HCT116 (cell line): ENCODE results near the gene CHAMP1. TPM values are rescaled to one million over a fixed set of nuclear protein-coding genes. Genes with fewer than 3 reads are reported as not detected.
A peak's percentile ranks its signal among the peaks of the same experiment; 100 is the strongest.

Experiments used
- ATAC-seq: fragments of 200-7000 bp; cut with Tn5 transposase; 2 replicates; pipeline ENCODE4 v1.9.1; 2020; ENCODE audit warnings: mild to moderate bottlenecking, moderate library complexity
- BruUV-seq: library from RNA; stranded (reverse); fragments of 400-500 nt; replicated peaks from 2 replicates; lab custom pipeline; 2021; lab: Mats Ljungman, UMichigan
- CTCF ChIA-PET: fragments of 300-600 bp; sonication (Branson Sonifier 250); formaldehyde crosslinking; loops from one replicate; lab custom pipeline; 2021; ENCODE audit warnings: antibody characterized with exemption; lab: Charles Lee
- POLR2A ChIA-PET: fragments of 300-600, 350-600 bp; sonication (Branson Sonifier 250); formaldehyde crosslinking; loops from one replicate; lab custom pipeline; 2021; ENCODE audit warnings: antibody characterized with exemption; lab: Charles Lee
- RAD21 ChIA-PET, 2 experiments: fragments of 300-600 bp; sonication (Branson Sonifier 250); formaldehyde crosslinking; loops; one replicate each; lab custom pipeline; 2023; ENCODE audit warnings: low total read pairs in 2 of 2; ENCODE audit not compliant: uncharacterized antibody in 2 of 2, unreplicated experiment in 2 of 2, low non-redundant PET in 1 of 2; lab: Charles Lee
- DNase-seq: peaks from one replicate; pipeline ENCODE4 v3.0.0-alpha.2; 2010; ENCODE audit warnings: low read depth, low spot score
- H2AFZ ChIP-seq: fragments of 200-600 bp; shearing (Covaris generic), sonication (generic); 2 replicates; pipeline ENCODE4 v1.6.1; 2017; ENCODE audit warnings: low read depth, mixed run types, mixed read lengths, antibody characterized with exemption, low read length; ENCODE audit not compliant: poor library complexity, severe bottlenecking
- H3K27ac ChIP-seq: 2 replicates; pipeline ENCODE4 v1.5.1; 2012; ENCODE audit warnings: low read depth, low read length
- H3K27me3 ChIP-seq: fragments of 200-600 bp; sonication (generic); 2 replicates; pipeline ENCODE4 v1.6.1; 2016; ENCODE audit warnings: mixed run types, low read length, mixed read lengths; ENCODE audit not compliant: insufficient read depth
- H3K36me3 ChIP-seq, 2 experiments: fragments of 200-500 bp in 1 of 2; fragments of 200-600 bp in 1 of 2; sonication (Bioruptor generic) in 1 of 2; sonication (generic) in 1 of 2; 2 replicates each; pipeline versions ENCODE4 v1.5.1 to v1.6.1; 2014 to 2016; ENCODE audit warnings: low read length in 2 of 2, inconsistent platforms in 1 of 2, mixed read lengths in 1 of 2, mixed run types in 1 of 2; ENCODE audit not compliant: insufficient read depth in 2 of 2, control insufficient read depth in 1 of 2
- H3K4me1 ChIP-seq, 2 experiments: fragments of 200-600 bp in 1 of 2; sonication (generic) in 1 of 2; 2 replicates each; pipeline versions ENCODE4 v1.5.1 to v1.6.1; 2012 to 2017; ENCODE audit warnings: low read length in 2 of 2, inconsistent platforms in 1 of 2, mild to moderate bottlenecking in 1 of 2, mixed read lengths in 1 of 2, mixed run types in 1 of 2, moderate library complexity in 1 of 2; ENCODE audit not compliant: insufficient read depth in 2 of 2, control insufficient read depth in 1 of 2
- H3K4me2 ChIP-seq: fragments of 200-600 bp; sonication (generic); 2 replicates; pipeline ENCODE4 v1.6.1; 2017; ENCODE audit warnings: mixed run types, low read length, mixed read lengths
- H3K4me3 ChIP-seq, 2 experiments: fragments of 200-600 bp in 1 of 2; sonication (generic) in 1 of 2; replicated peaks in 1 of 2; 2 replicates each; pipeline ENCODE4 v1.5.1; 2011 to 2016; ENCODE audit warnings: low read length in 2 of 2, control low read depth in 1 of 2, low read depth in 1 of 2, mild to moderate bottlenecking in 1 of 2, mixed read lengths in 1 of 2, mixed run types in 1 of 2
- H3K79me2 ChIP-seq: fragments of 200-600 bp; sonication (generic); 2 replicates; pipeline ENCODE4 v1.6.1; 2017; ENCODE audit warnings: mild to moderate bottlenecking, mixed run types, low read length, moderate library complexity, mixed read lengths; ENCODE audit not compliant: insufficient read depth
- H3K9ac ChIP-seq: fragments of 200-600 bp; sonication (generic); 2 replicates; pipeline ENCODE4 v1.6.1; 2016; ENCODE audit warnings: low read length, mixed read lengths
- H3K9me2 ChIP-seq: fragments of 200-600 bp; sonication (generic), shearing (Covaris generic); 2 replicates; pipeline ENCODE4 v1.6.1; 2017; ENCODE audit warnings: mixed run types, mild to moderate bottlenecking, moderate library complexity; ENCODE audit not compliant: insufficient read depth
- H3K9me3 ChIP-seq, 2 experiments: fragments of 200-500 bp in 1 of 2; fragments of 200-600 bp in 1 of 2; sonication (Bioruptor generic) in 1 of 2; sonication (generic) in 1 of 2; 2 replicates each; pipeline ENCODE4 v1.6.1; 2014 to 2017; ENCODE audit warnings: low read length in 2 of 2, mixed read lengths in 2 of 2, inconsistent platforms in 1 of 2, low read depth in 1 of 2, mild to moderate bottlenecking in 1 of 2, mixed run types in 1 of 2, moderate library complexity in 1 of 2; ENCODE audit not compliant: control insufficient read depth in 1 of 2, insufficient read depth in 1 of 2
- H4K20me1 ChIP-seq: fragments of 200-600 bp; sonication (generic), shearing (Covaris generic); 2 replicates; pipeline ENCODE4 v1.6.1; 2017; ENCODE audit warnings: mixed run types, mild to moderate bottlenecking, moderate library complexity; ENCODE audit not compliant: insufficient read depth
- ATF3 ChIP-seq: IDR thresholded peaks from 2 replicates; pipeline ENCODE4 v1.6.1; 2012
- MAX ChIP-seq: IDR thresholded peaks from 2 replicates; pipeline ENCODE4 v1.6.1; 2012
- POLR2A ChIP-seq: IDR thresholded peaks from 2 replicates; pipeline ENCODE4 v1.7.0; 2011; ENCODE audit warnings: borderline replicate concordance; ENCODE audit not compliant: insufficient read depth, insufficient read length; ENCODE audit errors: extremely low read depth
- POLR2AphosphoS5 ChIP-seq: IDR thresholded peaks from 2 replicates; pipeline ENCODE4 v1.6.1; 2011; ENCODE audit warnings: mild to moderate bottlenecking, low read depth, low read length, moderate library complexity
- REST ChIP-seq: IDR thresholded peaks from 2 replicates; pipeline ENCODE4 v1.6.1; 2012; ENCODE audit warnings: low read depth
- SIN3A ChIP-seq: IDR thresholded peaks from 2 replicates; pipeline ENCODE4 v1.6.1; 2012; ENCODE audit warnings: low read depth
- SRF ChIP-seq: IDR thresholded peaks from 2 replicates; pipeline ENCODE4 v1.6.1; 2012; ENCODE audit warnings: low read depth
- YY1 ChIP-seq: IDR thresholded peaks from 2 replicates; pipeline ENCODE4 v1.6.1; 2011; ENCODE audit warnings: low read length, low read depth, moderate library complexity, mild to moderate bottlenecking; ENCODE audit not compliant: insufficient replicate concordance; ENCODE audit errors: extremely low read depth
- ZBTB33 ChIP-seq: IDR thresholded peaks from 2 replicates; pipeline ENCODE4 v1.6.1; 2011; ENCODE audit warnings: mild to moderate bottlenecking, low read length, moderate library complexity; ENCODE audit not compliant: insufficient replicate concordance; ENCODE audit errors: extremely low read depth
- ZFX ChIP-seq: fragments of 450-650 bp; IDR thresholded peaks from 2 replicates; pipeline ENCODE4 v1.6.1; 2017
- intact Hi-C: fragments of 100-400 bp; cut with micrococcal nuclease; formaldehyde crosslinking; loops from 2 replicates; pipeline ENCODE4 v1.10.0; 2022
- total RNA-seq: library from RNA; stranded (reverse); gene quantifications from one replicate; pipeline ENCODE4 v1.2.1, GENCODE V29; 2021; ENCODE audit not compliant: unreplicated experiment

Gene CHAMP1
- total RNA-seq, 1 experiment from 2014 or later: 31.5 TPM

- Histone ChIP-seq H3K9me3 (no peaks in the 10 kb centered on the region), H3K9ac (no peak overlapping the region), H3K27me3 (no peaks in the 10 kb centered on the region), H3K36me3 (no peaks in the 10 kb centered on the region), H3K27ac (no peak overlapping the region), H3K9me2 (no peaks in the 10 kb centered on the region), H2AFZ (no peak overlapping the region), H3K4me3 (no peak overlapping the region), H3K79me2 (no peaks in the 10 kb centered on the region), H4K20me1 (no peaks in the 10 kb centered on the region), H3K4me1 (peaks cover 0 to 10% of the 10 kb centered on the region in 2 experiments; a peak in 1 of 4 replicates), H3K4me2 (no peak overlapping the region)
- no peak for TF ChIP-seq SRF
- TF ChIP-seq POLR2AphosphoS5: no peak
- TF ChIP-seq MAX: no peak
- TF ChIP-seq ZFX: no peak
- no peak for TF ChIP-seq SIN3A
- no peak for TF ChIP-seq REST
- no peak for TF ChIP-seq POLR2A
- no peak for TF ChIP-seq YY1
- TF ChIP-seq ATF3: no peak
- no peak for TF ChIP-seq ZBTB33
- BruUV-seq: no TSS peak
- CTCF ChIA-PET: no interaction called here
- DNase-seq (no peak), ATAC-seq (0 out of 2 replicates have a peak, but pooled peaks have one; percentile 23)
- POLR2A ChIA-PET: no interaction called here
- intact Hi-C loops: no loop called here
- RAD21 ChIA-PET: no interaction called here
Observed at GRCh38 chr13:114338959-114339358, 24.7 kb downstream of the CHAMP1 start.
